ENCODE results near the gene EIF4G3.

Gene EIF4G3

GRCh38 chr1:21105807-21106206 lies 70.9 kb downstream of the EIF4G3 start:
- no peaks in the 10 kb centered on the region for H3K79me2 ChIP-seq (ENCODE audit: low read length)
- no peaks in the 10 kb centered on the region for H3K4me1 ChIP-seq (ENCODE audit: low read length)
- no peaks in the 10 kb centered on the region for H3F3A ChIP-seq (ENCODE audit: insufficient read depth, low read length)
- H3K36me3 ChIP-seq (replicated peaks; ENCODE audit: insufficient read depth, low read length), result no peaks in the 10 kb centered on the region
- H3K27ac ChIP-seq (ENCODE audit: low read length), result no peak overlapping the region
- H3K9me3 ChIP-seq (replicated peaks; ENCODE audit: insufficient read depth, low read length), result no peaks in the 10 kb centered on the region
- H2AFZ ChIP-seq (ENCODE audit: low read length), result no peak overlapping the region
- no peak for TF ChIP-seq CTCF (IDR thresholded peaks at IDR 0.05; ENCODE audit: low read length)
- TF ChIP-seq EZH2phosphoT487 (IDR thresholded peaks at IDR 0.05; ENCODE audit: low read length), result no peak
- no peak for TF ChIP-seq EZH2 (optimal IDR thresholded peaks at IDR 0.05; ENCODE audit: low read depth, low read length)
- H3K4me3 ChIP-seq (ENCODE audit: low read length), result no peak overlapping the region
- H3K4me2 ChIP-seq (ENCODE audit: low read depth, low read length), result no peak overlapping the region
- no peak overlapping the region for H3K9ac ChIP-seq (ENCODE audit: low read length)
- no peaks in the 10 kb centered on the region for H3K27me3 ChIP-seq (replicated peaks; ENCODE audit: insufficient read depth, low read length)
- no peaks in the 10 kb centered on the region for H4K20me1 ChIP-seq (ENCODE audit: insufficient read depth, low read length)
- no peak for DNase-seq
- no peaks in the 10 kb centered on the region for H3K9me2 ChIP-seq (replicated peaks; ENCODE audit: insufficient read depth, low read length)

GRCh38 chr1:21104683-21105082 lies 72.0 kb downstream of the EIF4G3 start:
- Histone ChIP-seq H3K36me3 (replicated peaks; ENCODE audit: insufficient read depth, low read length) (no peaks in the 10 kb centered on the region), H3K79me2 (ENCODE audit: low read length) (no peaks in the 10 kb centered on the region), H3K9me2 (replicated peaks; ENCODE audit: insufficient read depth, low read length) (no peaks in the 10 kb centered on the region), H4K20me1 (ENCODE audit: insufficient read depth, low read length) (no peaks in the 10 kb centered on the region), H3K4me2 (ENCODE audit: low read depth, low read length) (no peak overlapping the region), H2AFZ (ENCODE audit: low read length) (no peak overlapping the region), H3F3A (ENCODE audit: insufficient read depth, low read length) (no peaks in the 10 kb centered on the region), H3K9ac (ENCODE audit: low read length) (no peak overlapping the region), H3K4me3 (ENCODE audit: low read length) (no peak overlapping the region), H3K27me3 (replicated peaks; ENCODE audit: insufficient read depth, low read length) (no peaks in the 10 kb centered on the region), H3K27ac (ENCODE audit: low read length) (no peak overlapping the region), H3K4me1 (ENCODE audit: low read length) (no peaks in the 10 kb centered on the region), H3K9me3 (replicated peaks; ENCODE audit: insufficient read depth, low read length) (no peaks in the 10 kb centered on the region)
- TF ChIP-seq EZH2 (optimal IDR thresholded peaks at IDR 0.05; ENCODE audit: low read depth, low read length) (no peak), CTCF (IDR thresholded peaks at IDR 0.05; ENCODE audit: low read length) (no peak), EZH2phosphoT487 (IDR thresholded peaks at IDR 0.05; ENCODE audit: low read length) (no peak)
- DNase-seq, result no peak

- Histone ChIP-seq H3K9me3 (replicated peaks; ENCODE audit: insufficient read depth, low read length) (no peaks in the 10 kb centered on the region), H3K4me2 (ENCODE audit: low read depth, low read length) (no peak overlapping the region), H3K9me2 (replicated peaks; ENCODE audit: insufficient read depth, low read length) (no peaks in the 10 kb centered on the region), H3K9ac (ENCODE audit: low read length) (no peak overlapping the region), H3K79me2 (ENCODE audit: low read length) (no peaks in the 10 kb centered on the region), H3F3A (ENCODE audit: insufficient read depth, low read length) (no peaks in the 10 kb centered on the region), H3K27ac (ENCODE audit: low read length) (no peak overlapping the region), H3K4me3 (ENCODE audit: low read length) (no peak overlapping the region), H3K36me3 (replicated peaks; ENCODE audit: insufficient read depth, low read length) (no peaks in the 10 kb centered on the region), H3K27me3 (replicated peaks; ENCODE audit: insufficient read depth, low read length) (no peaks in the 10 kb centered on the region), H2AFZ (ENCODE audit: low read length) (no peak overlapping the region), H3K4me1 (ENCODE audit: low read length) (no peaks in the 10 kb centered on the region), H4K20me1 (ENCODE audit: insufficient read depth, low read length) (no peaks in the 10 kb centered on the region)
- TF ChIP-seq CTCF (IDR thresholded peaks at IDR 0.05; ENCODE audit: low read length) (no peak), EZH2 (optimal IDR thresholded peaks at IDR 0.05; ENCODE audit: low read depth, low read length) (no peak)
- no peak for DNase-seq
Observed at GRCh38 chr1:21100481-21100921, 76.2 kb downstream of the EIF4G3 start.

- Histone ChIP-seq H3K27ac (ENCODE audit: low read length) (no peak overlapping the region), H3K27me3 (replicated peaks; ENCODE audit: insufficient read depth, low read length) (no peaks in the 10 kb centered on the region), H3K4me1 (ENCODE audit: low read length) (no peaks in the 10 kb centered on the region), H3K79me2 (ENCODE audit: low read length) (no peaks in the 10 kb centered on the region), H2AFZ (ENCODE audit: low read length) (no peak overlapping the region), H3K36me3 (replicated peaks; ENCODE audit: insufficient read depth, low read length) (no peaks in the 10 kb centered on the region), H3K9me2 (replicated peaks; ENCODE audit: insufficient read depth, low read length) (no peaks in the 10 kb centered on the region), H3K4me2 (ENCODE audit: low read depth, low read length) (no peak overlapping the region), H3F3A (ENCODE audit: insufficient read depth, low read length) (no peaks in the 10 kb centered on the region), H3K9me3 (replicated peaks; ENCODE audit: insufficient read depth, low read length) (no peaks in the 10 kb centered on the region), H3K9ac (ENCODE audit: low read length) (no peak overlapping the region), H4K20me1 (ENCODE audit: insufficient read depth, low read length) (no peaks in the 10 kb centered on the region), H3K4me3 (ENCODE audit: low read length) (no peak overlapping the region)
- no peak for TF ChIP-seq EZH2 (optimal IDR thresholded peaks at IDR 0.05; ENCODE audit: low read depth, low read length)
- no peak for TF ChIP-seq CTCF (IDR thresholded peaks at IDR 0.05; ENCODE audit: low read length)
- TF ChIP-seq EZH2phosphoT487 (IDR thresholded peaks at IDR 0.05; ENCODE audit: low read length), result no peak
- no peak for DNase-seq
Observed at GRCh38 chr1:21099869-21100131, 76.9 kb downstream of the EIF4G3 start.
